NCI-H2227 (cell line): Measurements from ENCODE around the gene EXOC4.
"Not testable (repeated sequence)": the region's sequence is repeated elsewhere in the genome, so short reads cannot be mapped to it uniquely, and the experiment has no call there.

ENCODE experiments used
- DNase-seq: peaks from one replicate; lab custom pipeline; 2025; ENCODE audit not compliant: unreplicated experiment; lab: John Stamatoyannopoulos, UW

Gene EXOC4

GRCh38 chr7:133778472-133778871, 525.6 kb downstream of the EXOC4 start:
- DNase-seq, result no peak

GRCh38 chr7:133779538-133779937, 526.7 kb downstream of the EXOC4 start:
- DNase-seq, result not testable (repeated sequence)

- DNase-seq, result no peak
Measured at GRCh38 chr7:133780912-133781311, 528.0 kb downstream of the EXOC4 start.

- DNase-seq, result peak; percentile 20
Measured at GRCh38 chr7:133781486-133782090, 528.7 kb downstream of the EXOC4 start.

- DNase-seq, result no peak
Measured at GRCh38 chr7:133782470-133782869, 529.6 kb downstream of the EXOC4 start.

- DNase-seq, result no peak
Measured at GRCh38 chr7:133783276-133783675, 530.4 kb downstream of the EXOC4 start.

GRCh38 chr7:133784486-133785001, 531.7 kb downstream of the EXOC4 start:
- DNase-seq, result peak; percentile 83

GRCh38 chr7:133786401-133786937, 533.6 kb downstream of the EXOC4 start:
- DNase-seq, result no peak

- DNase-seq, result peak; percentile 22
Measured at GRCh38 chr7:133789974-133790373, 537.1 kb downstream of the EXOC4 start.

GRCh38 chr7:133790911-133791310, 538.0 kb downstream of the EXOC4 start:
- DNase-seq, result no peak

- peak; percentile 31 for DNase-seq
Measured at GRCh38 chr7:133794479-133794878, 541.6 kb downstream of the EXOC4 start.

GRCh38 chr7:133795068-133795665, 542.3 kb downstream of the EXOC4 start:
- peak; percentile 44 for DNase-seq

- peak; percentile 48 for DNase-seq
Measured at GRCh38 chr7:133796782-133797745, 544.2 kb downstream of the EXOC4 start.

GRCh38 chr7:133797818-133798520, 545.1 kb downstream of the EXOC4 start:
- no peak for DNase-seq

- DNase-seq, result no peak
Measured at GRCh38 chr7:133801341-133801740, 548.5 kb downstream of the EXOC4 start.

GRCh38 chr7:133804127-133804526, 551.2 kb downstream of the EXOC4 start:
- no peak for DNase-seq

- DNase-seq, result no peak
Measured at GRCh38 chr7:133805426-133805825, 552.5 kb downstream of the EXOC4 start.

- DNase-seq, result peak; percentile 94
Measured at GRCh38 chr7:133807624-133808492, 555.0 kb downstream of the EXOC4 start.

GRCh38 chr7:133808493-133808866, 555.6 kb downstream of the EXOC4 start:
- DNase-seq, result peak; percentile 72

GRCh38 chr7:133812877-133813276, 560.0 kb downstream of the EXOC4 start:
- DNase-seq, result no peak
